Parathyroid adenoma (tissue), 2 donors: Measurements from ENCODE around the gene KRTAP4-12.
"Not testable (repeated sequence)": the region's sequence is repeated elsewhere in the genome, so short reads cannot be mapped to it uniquely, and the experiment has no call there.

Source experiments
- H2AFZ ChIP-seq: fragments of 300-600 bp; sonication (generic); one replicate; pipeline ENCODE4 v1.7.0; 2017; ENCODE audit warnings: antibody characterized with exemption, mild to moderate bottlenecking
- H3K27ac ChIP-seq: fragments of 300-600 bp; sonication (generic); one replicate; pipeline ENCODE4 v1.7.0; 2017
- H3K27me3 ChIP-seq: fragments of 300-600 bp; sonication (generic); one replicate; pipeline ENCODE4 v1.7.0; 2017; ENCODE audit warnings: low read length; ENCODE audit not compliant: control insufficient read depth, insufficient read depth
- H3K36me3 ChIP-seq: fragments of 300-600 bp; sonication (generic); one replicate; pipeline ENCODE4 v1.7.0; 2017; ENCODE audit warnings: low read length; ENCODE audit not compliant: control insufficient read depth, insufficient read depth
- H3K4me1 ChIP-seq: fragments of 300-600 bp; sonication (generic); one replicate; pipeline ENCODE4 v1.7.0; 2017; ENCODE audit warnings: control low read depth
- H3K4me2 ChIP-seq: fragments of 300-600 bp; sonication (generic); one replicate; pipeline ENCODE4 v1.7.0; 2017; ENCODE audit warnings: low read length
- H3K4me3 ChIP-seq: fragments of 300-600 bp; sonication (generic); one replicate; pipeline ENCODE4 v1.7.0; 2017; ENCODE audit warnings: low read depth, low read length
- H3K79me2 ChIP-seq: fragments of 300-600 bp; sonication (generic); one replicate; pipeline ENCODE4 v1.7.0; 2017; ENCODE audit warnings: control low read depth
- H3K9ac ChIP-seq: fragments of 300-600 bp; sonication (generic); one replicate; pipeline ENCODE4 v1.7.0; 2017; ENCODE audit warnings: mild to moderate bottlenecking
- H3K9me3 ChIP-seq: fragments of 300-600 bp; sonication (generic); one replicate; pipeline ENCODE4 v1.7.0; 2017; ENCODE audit warnings: low read length; ENCODE audit not compliant: control insufficient read depth
- CTCF ChIP-seq: fragments of 300-600 bp; sonication (generic); IDR thresholded peaks from one replicate; pipeline ENCODE4 v1.7.0; 2017; ENCODE audit warnings: antibody characterized with exemption, mild to moderate bottlenecking
- donor health status: primary hyperparathyroidism.

Gene KRTAP4-12

GRCh38 chr17:41123991-41124371 lies at the start of gene KRTAP4-12:
Gene KRTAP4-12 (minus strand): TSS chr17:41124182. CDS start chr17:41124122, 60 bp downstream.
- not testable (repeated sequence) for H3K79me2 ChIP-seq, H3K27me3 ChIP-seq, H3K4me1 ChIP-seq, H2AFZ ChIP-seq, H3K9me3 ChIP-seq, H3K36me3 ChIP-seq, H3K4me3 ChIP-seq, H3K9ac ChIP-seq, H3K4me2 ChIP-seq, H3K27ac ChIP-seq

GRCh38 chr17:41171886-41172285 lies 47.9 kb upstream of the KRTAP4-12 start:
- no peaks in the 10 kb centered on the region for H3K36me3 ChIP-seq
- H3K27ac ChIP-seq: no peak overlapping the region
- no peak overlapping the region for H3K9ac ChIP-seq
- H2AFZ ChIP-seq: no peak overlapping the region
- no peak overlapping the region for H3K4me3 ChIP-seq
- no peaks in the 10 kb centered on the region for H3K9me3 ChIP-seq
- H3K4me2 ChIP-seq: no peak overlapping the region
- TF ChIP-seq CTCF: no peak
- H3K4me1 ChIP-seq: no peaks in the 10 kb centered on the region
- no peaks in the 10 kb centered on the region for H3K27me3 ChIP-seq
- H3K79me2 ChIP-seq: no peaks in the 10 kb centered on the region

- H3K27ac ChIP-seq: no peak within 1 kb of the TSS
- H3K27me3 ChIP-seq: no peaks in the 10 kb centered on the region
- no peak within 1 kb of the TSS for H3K9ac ChIP-seq
- TF ChIP-seq CTCF: no peak
- H3K4me2 ChIP-seq: no peak within 1 kb of the TSS
- H3K4me1 ChIP-seq: no peaks in the 10 kb centered on the region
- H3K36me3 ChIP-seq: no peaks in the 10 kb centered on the region
- H3K4me3 ChIP-seq: no peak within 1 kb of the TSS
- no peaks in the 10 kb centered on the region for H3K9me3 ChIP-seq
- no peaks in the 10 kb centered on the region for H3K79me2 ChIP-seq
- H2AFZ ChIP-seq: no peak within 1 kb of the TSS
Measured at GRCh38 chr17:41168121-41168520, 44.1 kb upstream of the KRTAP4-12 start, which contains the start of gene KRTAP4-3. Gene KRTAP4-3 (minus strand): TSS chr17:41168221. CDS start chr17:41168172, 49 bp downstream.

- no peaks in the 10 kb centered on the region for H3K36me3 ChIP-seq
- no peak overlapping the region for H3K4me2 ChIP-seq
- no peaks in the 10 kb centered on the region for H3K9me3 ChIP-seq
- TF ChIP-seq CTCF: no peak
- no peaks in the 10 kb centered on the region for H3K27me3 ChIP-seq
- H3K4me1 ChIP-seq: no peaks in the 10 kb centered on the region
- H3K4me3 ChIP-seq: no peak overlapping the region
- no peak overlapping the region for H3K27ac ChIP-seq
- no peaks in the 10 kb centered on the region for H3K79me2 ChIP-seq
- no peak overlapping the region for H2AFZ ChIP-seq
- H3K9ac ChIP-seq: no peak overlapping the region
Measured at GRCh38 chr17:41167561-41167960, 43.6 kb upstream of the KRTAP4-12 start.

- no peak for TF ChIP-seq CTCF
- H3K79me2 ChIP-seq: no peaks in the 10 kb centered on the region
- no peak overlapping the region for H3K4me2 ChIP-seq
- no peaks in the 10 kb centered on the region for H3K9me3 ChIP-seq
- no peak overlapping the region for H3K27ac ChIP-seq
- H3K4me1 ChIP-seq: no peaks in the 10 kb centered on the region
- no peak overlapping the region for H3K9ac ChIP-seq
- H3K27me3 ChIP-seq: no peaks in the 10 kb centered on the region
- H2AFZ ChIP-seq: no peak overlapping the region
- H3K36me3 ChIP-seq: no peaks in the 10 kb centered on the region
- no peak overlapping the region for H3K4me3 ChIP-seq
Measured at GRCh38 chr17:41163828-41164227, 39.8 kb upstream of the KRTAP4-12 start.
